H9 (cell line): ENCODE data around the gene CADM1. TPM values are rescaled to one million over a fixed set of nuclear protein-coding genes. Genes with fewer than 3 reads are reported as not detected.

Source experiments
- DNase-seq: peaks from one replicate; pipeline ENCODE4 v3.0.0-alpha.2; 2017
- H2AFZ ChIP-seq: one replicate; pipeline ENCODE4 v1.6.1; 2013; ENCODE audit warnings: mild to moderate bottlenecking, low read length, control low read depth, moderate library complexity
- H2AK5ac ChIP-seq: 2 replicates; pipeline ENCODE4 v1.6.1; 2013; ENCODE audit warnings: low read length, control low read depth, mixed read lengths; ENCODE audit not compliant: insufficient read length
- H2BK120ac ChIP-seq: one replicate; pipeline ENCODE4 v1.6.1; 2013; ENCODE audit warnings: low read depth, mild to moderate bottlenecking, low read length, control low read depth, inconsistent platforms; ENCODE audit not compliant: poor library complexity, severe bottlenecking
- H2BK12ac ChIP-seq: 2 replicates; pipeline ENCODE4 v1.6.1; 2013; ENCODE audit warnings: low read length, control low read depth, mixed read lengths, low read depth; ENCODE audit not compliant: insufficient read length
- H2BK15ac ChIP-seq: 2 replicates; pipeline ENCODE4 v1.6.1; 2013; ENCODE audit warnings: low read depth, low read length, control low read depth
- H2BK20ac ChIP-seq: one replicate; pipeline ENCODE4 v1.6.1; 2013; ENCODE audit warnings: low read depth, mild to moderate bottlenecking, low read length, control low read depth, inconsistent platforms; ENCODE audit not compliant: poor library complexity, severe bottlenecking
- H2BK5ac ChIP-seq: 2 replicates; pipeline ENCODE4 v1.6.1; 2013; ENCODE audit warnings: low read length, control low read depth, mixed read lengths; ENCODE audit not compliant: insufficient read length
- H3K14ac ChIP-seq: 2 replicates; pipeline ENCODE4 v1.6.1; 2013; ENCODE audit warnings: low read length, control low read depth; ENCODE audit not compliant: insufficient read depth
- H3K18ac ChIP-seq: 2 replicates; pipeline ENCODE4 v1.6.1; 2013; ENCODE audit warnings: low read depth, mild to moderate bottlenecking, mixed read lengths, low read length, control low read depth; ENCODE audit not compliant: insufficient read length
- H3K23ac ChIP-seq: 2 replicates; pipeline ENCODE4 v1.6.1; 2013; ENCODE audit warnings: low read length, control low read depth, mixed read lengths, low read depth; ENCODE audit not compliant: insufficient read length
- H3K23me2 ChIP-seq: 2 replicates; pipeline ENCODE4 v1.6.1; 2013; ENCODE audit warnings: low read depth, mild to moderate bottlenecking, mixed read lengths, low read length, control low read depth; ENCODE audit not compliant: insufficient read length, poor library complexity, severe bottlenecking
- H3K27ac ChIP-seq: 2 replicates; pipeline ENCODE4 v1.5.1; 2013; ENCODE audit warnings: low read length, control low read depth, mixed read lengths, low read depth; ENCODE audit not compliant: insufficient read length
- H3K27me3 ChIP-seq: 2 replicates; pipeline ENCODE4 v1.6.1; 2013; ENCODE audit warnings: low read length, control low read depth, inconsistent platforms; ENCODE audit not compliant: insufficient read depth
- H3K4ac ChIP-seq: 2 replicates; pipeline ENCODE4 v1.6.1; 2013; ENCODE audit warnings: low read depth, mild to moderate bottlenecking, control low read depth, inconsistent platforms, low read length, moderate library complexity
- H3K4me1 ChIP-seq: 2 replicates; pipeline ENCODE4 v1.6.1; 2013; ENCODE audit warnings: low read length, control low read depth, inconsistent platforms; ENCODE audit not compliant: insufficient read depth
- H3K4me2 ChIP-seq: 2 replicates; pipeline ENCODE4 v1.6.1; 2013; ENCODE audit warnings: low read length, control low read depth, mixed read lengths; ENCODE audit not compliant: insufficient read length, insufficient read depth
- H3K56ac ChIP-seq: 2 replicates; pipeline ENCODE4 v1.6.1; 2013; ENCODE audit warnings: low read depth, mild to moderate bottlenecking, mixed read lengths, low read length, control low read depth; ENCODE audit not compliant: insufficient read length
- H3K79me1 ChIP-seq: 2 replicates; pipeline ENCODE4 v1.6.1; 2013; ENCODE audit warnings: low read depth, mild to moderate bottlenecking, moderate library complexity, low read length, control low read depth, inconsistent platforms; ENCODE audit not compliant: insufficient read depth, poor library complexity, severe bottlenecking
- H3K79me2 ChIP-seq: 2 replicates; pipeline ENCODE4 v1.6.1; 2013; ENCODE audit warnings: low read length, control low read depth, inconsistent platforms; ENCODE audit not compliant: insufficient read depth
- H3K9ac ChIP-seq: 2 replicates; pipeline ENCODE4 v1.6.1; 2013; ENCODE audit warnings: low read length, control low read depth, mixed read lengths; ENCODE audit not compliant: insufficient read length; ENCODE audit errors: extremely low read depth
- H3K9me3 ChIP-seq: one replicate; pipeline ENCODE4 v1.6.1; 2013; ENCODE audit warnings: low read depth, low read length, inconsistent platforms; ENCODE audit not compliant: control insufficient read depth
- H3T11ph ChIP-seq: one replicate; pipeline ENCODE4 v1.6.1; 2013; ENCODE audit warnings: mild to moderate bottlenecking, low read length, control low read depth, inconsistent platforms
- H4K20me1 ChIP-seq: one replicate; pipeline ENCODE4 v1.6.1; 2013; ENCODE audit not compliant: control insufficient read depth, insufficient read length, insufficient read depth
- H4K5ac ChIP-seq: 2 replicates; pipeline ENCODE4 v1.6.1; 2013; ENCODE audit warnings: low read depth, mild to moderate bottlenecking, mixed read lengths, low read length, control low read depth; ENCODE audit not compliant: insufficient read length
- H4K8ac ChIP-seq: replicated peaks from 2 replicates; pipeline ENCODE4 v1.6.1; 2013; ENCODE audit warnings: low read length, control low read depth, mixed read lengths, low read depth; ENCODE audit not compliant: insufficient read length
- H4K91ac ChIP-seq: 2 replicates; pipeline ENCODE4 v1.6.1; 2013; ENCODE audit warnings: low read depth, mild to moderate bottlenecking, moderate library complexity, mixed read lengths, low read length, control low read depth; ENCODE audit not compliant: insufficient read length
- H3K27ac Mint-ChIP-seq, 3 experiments: 2 replicates in 2 of 3; 3 replicates in 1 of 3; pipeline ENCODE4 v1.8.0; 2020 to 2021; ENCODE audit warnings: mixed read lengths in 3 of 3, mild to moderate bottlenecking in 1 of 3, moderate library complexity in 1 of 3
- H3K27me3 Mint-ChIP-seq: 2 replicates; pipeline ENCODE4 v1.8.0; 2021; ENCODE audit warnings: low read depth, mild to moderate bottlenecking, moderate library complexity, mixed read lengths
- H3K36me3 Mint-ChIP-seq, 3 experiments: 2 replicates in 2 of 3; 3 replicates in 1 of 3; pipeline ENCODE4 v1.8.0; 2020 to 2021; ENCODE audit warnings: low read depth in 3 of 3, mixed read lengths in 3 of 3; ENCODE audit not compliant: insufficient read depth in 1 of 3
- H3K4me1 Mint-ChIP-seq, 2 experiments: 2 replicates each; pipeline ENCODE4 v1.8.0; 2020; ENCODE audit warnings: mixed read lengths in 2 of 2
- H3K4me3 Mint-ChIP-seq, 2 experiments: 2 replicates in 1 of 2; 3 replicates in 1 of 2; pipeline ENCODE4 v1.8.0; 2020 to 2021; ENCODE audit warnings: mild to moderate bottlenecking in 2 of 2, mixed read lengths in 2 of 2, moderate library complexity in 1 of 2
- H3K9me3 Mint-ChIP-seq, 2 experiments: 2 replicates in 1 of 2; 3 replicates in 1 of 2; pipeline ENCODE4 v1.8.0; 2020; ENCODE audit warnings: mild to moderate bottlenecking in 2 of 2, mixed read lengths in 2 of 2, moderate library complexity in 1 of 2
- WGBS: extraction: QIAGEN DNeasy Blood & Tissue Kit; methylation state at CpG from one replicate; pipeline ENCODE4 v1.1.7; 2013; ENCODE audit warnings: missing lambda C conversion rate, low lambda C conversion rate, mixed read lengths; ENCODE audit not compliant: insufficient read length; ENCODE audit errors: extremely low coverage; 5-methylcytosine and 5-hydroxymethylcytosine counted together
- total RNA-seq: library from RNA; stranded (reverse); gene quantifications from 2 replicates; pipeline ENCODE4 v1.2.1, GENCODE V29; 2021
- TF ChIP-seq, protein P1 (sequence below): fragments of 200-600 bp; sonication (generic); conservative IDR thresholded peaks from 3 replicates; pipeline ENCODE4 v1.8.0; 2021; ENCODE audit warnings: antibody characterized with exemption, mild to moderate bottlenecking

Gene CADM1
- total RNA-seq, 1 experiment from 2014 or later, result 11.9 TPM

DNA sequence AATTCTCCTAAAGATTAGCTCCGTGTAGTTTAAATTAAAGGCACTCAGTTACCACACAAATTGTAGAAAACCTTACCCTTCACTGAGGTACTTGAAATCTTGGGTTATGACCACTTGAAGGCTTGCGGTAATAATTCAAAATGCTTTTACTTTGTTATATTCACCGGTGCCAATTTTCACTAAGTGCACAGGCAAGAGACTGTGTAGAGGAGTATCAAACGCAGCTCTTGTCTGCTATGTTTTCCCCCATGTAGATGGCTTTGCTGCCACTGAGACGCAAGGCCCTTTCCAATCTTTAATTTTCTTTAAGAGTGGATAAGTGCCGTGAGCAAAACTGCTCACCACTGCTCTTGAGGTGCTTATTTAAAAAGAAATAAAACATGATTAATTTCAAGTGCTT lies 155.8 kb downstream of the CADM1 start:
- Histone ChIP-seq H4K91ac (no peak overlapping the region), H2AFZ (no peak overlapping the region), H4K20me1 (no peaks in the 10 kb centered on the region), H3K18ac (no peak overlapping the region), H4K5ac (no peak overlapping the region), H3K79me2 (no peaks in the 10 kb centered on the region), H3K23me2 (no peaks in the 10 kb centered on the region), H3K79me1 (no peaks in the 10 kb centered on the region), H2BK120ac (no peak overlapping the region), H3T11ph (no peak overlapping the region), H3K23ac (no peak overlapping the region), H3K14ac (no peak overlapping the region), H2BK5ac (no peak overlapping the region), H2AK5ac (no peak overlapping the region), H3K4me2 (no peak overlapping the region), H3K4ac (no peak overlapping the region), H3K27ac (no peak overlapping the region), H3K56ac (no peak overlapping the region), H3K9ac (no peak overlapping the region), H2BK15ac (no peak overlapping the region), H3K27me3 (no peaks in the 10 kb centered on the region), H2BK12ac (no peak overlapping the region), H3K4me1 (no peaks in the 10 kb centered on the region), H2BK20ac (no peak overlapping the region), H3K9me3 (no peaks in the 10 kb centered on the region), H4K8ac (no peak overlapping the region)
- no CpG with 5 or more reads among the region's 6 CpGs for WGBS
- Mint-ChIP-seq H3K9me3 (no peaks in the 10 kb centered on the region), H3K4me3 (no peak overlapping the region), H3K36me3 (no peaks in the 10 kb centered on the region), H3K27me3 (no peaks in the 10 kb centered on the region; the same call in 1 of the 2 replicates), H3K4me1 (peaks cover 0 to 6% of the 10 kb centered on the region in 2 experiments; a peak in 1 of 4 replicates), H3K27ac (no peak overlapping the region)
- TF ChIP-seq, protein P1, sequence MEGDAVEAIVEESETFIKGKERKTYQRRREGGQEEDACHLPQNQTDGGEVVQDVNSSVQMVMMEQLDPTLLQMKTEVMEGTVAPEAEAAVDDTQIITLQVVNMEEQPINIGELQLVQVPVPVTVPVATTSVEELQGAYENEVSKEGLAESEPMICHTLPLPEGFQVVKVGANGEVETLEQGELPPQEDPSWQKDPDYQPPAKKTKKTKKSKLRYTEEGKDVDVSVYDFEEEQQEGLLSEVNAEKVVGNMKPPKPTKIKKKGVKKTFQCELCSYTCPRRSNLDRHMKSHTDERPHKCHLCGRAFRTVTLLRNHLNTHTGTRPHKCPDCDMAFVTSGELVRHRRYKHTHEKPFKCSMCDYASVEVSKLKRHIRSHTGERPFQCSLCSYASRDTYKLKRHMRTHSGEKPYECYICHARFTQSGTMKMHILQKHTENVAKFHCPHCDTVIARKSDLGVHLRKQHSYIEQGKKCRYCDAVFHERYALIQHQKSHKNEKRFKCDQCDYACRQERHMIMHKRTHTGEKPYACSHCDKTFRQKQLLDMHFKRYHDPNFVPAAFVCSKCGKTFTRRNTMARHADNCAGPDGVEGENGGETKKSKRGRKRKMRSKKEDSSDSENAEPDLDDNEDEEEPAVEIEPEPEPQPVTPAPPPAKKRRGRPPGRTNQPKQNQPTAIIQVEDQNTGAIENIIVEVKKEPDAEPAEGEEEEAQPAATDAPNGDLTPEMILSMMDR, result no peak
- DNase-seq, result no peak
